ENCODE data around the gene HOXD4. TPM values are rescaled to one million over a fixed set of nuclear protein-coding genes. Genes with fewer than 3 reads are reported as not detected.

HOXD4 gene
- polyA plus RNA-seq, 1 donor from 2014 or later, result not detected

DNA sequence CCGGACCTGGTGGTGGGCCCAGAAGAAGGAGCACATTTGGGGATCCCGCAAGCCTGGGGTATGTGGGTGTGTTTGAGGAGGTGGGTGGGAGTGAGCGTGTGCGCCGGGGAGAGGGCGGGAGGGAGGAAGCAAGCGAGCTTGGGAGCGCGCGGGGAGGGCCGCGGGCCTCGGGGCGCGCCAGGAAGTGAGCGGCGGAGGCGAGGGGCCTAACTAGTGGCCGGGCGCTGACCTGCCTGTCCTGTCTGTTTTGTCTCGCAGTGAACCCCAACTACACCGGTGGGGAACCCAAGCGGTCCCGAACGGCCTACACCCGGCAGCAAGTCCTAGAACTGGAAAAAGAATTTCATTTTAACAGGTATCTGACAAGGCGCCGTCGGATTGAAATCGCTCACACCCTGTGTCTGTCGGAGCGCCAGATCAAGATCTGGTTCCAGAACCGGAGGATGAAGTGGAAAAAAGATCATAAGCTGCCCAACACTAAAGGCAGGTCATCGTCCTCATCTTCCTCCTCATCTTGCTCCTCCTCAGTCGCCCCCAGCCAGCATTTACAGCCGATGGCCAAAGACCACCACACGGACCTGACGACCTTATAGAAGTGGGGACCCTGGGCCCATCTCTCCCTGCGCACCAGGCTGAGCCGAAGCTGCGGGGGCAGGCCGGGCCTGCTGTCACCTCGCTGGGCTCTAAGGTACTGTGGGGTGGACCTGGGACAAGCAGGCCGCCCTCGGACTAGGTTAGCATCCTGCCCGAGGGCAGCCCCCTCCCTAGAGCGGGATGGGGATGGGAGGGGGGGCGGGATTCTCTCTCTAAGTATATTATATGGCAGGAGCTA, 1.2 kb downstream of the HOXD4 start:
- H2AFZ ChIP-seq (ENCODE audit: low read depth, low read length), result no peak overlapping the region
- H3K36me3 ChIP-seq (ENCODE audit: insufficient read depth, low read length), result no peaks in the 10 kb centered on the region
- H3K9ac ChIP-seq (ENCODE audit: low read length), result no peak overlapping the region
- TF ChIP-seq EZH2 (IDR thresholded peaks at IDR 0.05; ENCODE audit: borderline replicate concordance, insufficient read depth, low read length, poor library complexity, severe bottlenecking) (peak; percentile 84), RAD21 (conservative IDR thresholded peaks at IDR 0.05) (no peak)
- no peaks in the 10 kb centered on the region for H3F3A ChIP-seq (ENCODE audit: insufficient read depth, low read length, poor library complexity, severe bottlenecking)
- peaks cover 12% of the 10 kb centered on the region for H3K9me3 ChIP-seq (ENCODE audit: low read length)
- peaks cover 100% of the 10 kb centered on the region for H3K27me3 ChIP-seq (ENCODE audit: insufficient read depth, low read depth, low read length)
- no peaks in the 10 kb centered on the region for H3K79me2 ChIP-seq (replicated peaks; ENCODE audit: insufficient read depth, low read length)
- no peak overlapping the region for H3K4me2 ChIP-seq (ENCODE audit: low read length)
- no peaks in the 10 kb centered on the region for H4K20me1 ChIP-seq (ENCODE audit: insufficient read depth)
- no peak overlapping the region for H3K27ac ChIP-seq (ENCODE audit: low read length)
- no peak overlapping the region for H3K4me3 ChIP-seq (ENCODE audit: low read length)
- no peaks in the 10 kb centered on the region for H3K9me2 ChIP-seq (ENCODE audit: insufficient read depth, low read length)

DNA sequence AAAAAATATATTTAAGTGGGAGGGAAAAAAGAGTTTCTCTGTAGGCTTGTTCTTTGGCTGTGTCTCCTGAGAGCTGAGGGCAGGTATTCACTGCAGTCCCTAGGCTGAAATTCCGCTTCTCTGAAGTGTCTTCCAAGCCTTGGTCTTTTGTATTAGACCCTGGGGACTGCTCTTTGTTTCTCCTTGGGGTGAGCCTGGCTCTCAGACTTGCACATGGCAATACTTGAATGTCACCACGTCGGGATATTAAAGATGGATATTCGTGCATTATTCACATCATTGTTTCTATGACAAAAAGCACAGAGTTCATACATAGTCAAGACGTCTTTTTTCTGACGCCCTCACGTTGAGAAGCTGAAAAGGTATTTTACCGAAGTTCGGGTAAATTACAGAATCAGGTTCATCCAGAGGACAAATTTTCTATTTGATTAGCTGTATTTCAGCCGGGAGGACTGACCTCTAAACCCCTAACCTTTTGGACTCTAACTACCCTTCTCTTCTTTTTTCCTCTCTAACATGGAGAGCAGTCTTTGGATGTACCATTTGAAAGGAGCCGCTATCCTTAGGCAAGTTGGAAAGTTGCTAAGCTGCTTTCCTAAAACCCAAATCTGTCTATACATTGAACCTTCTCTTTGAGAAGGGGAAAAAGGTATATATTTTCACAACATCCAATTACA, 3.4 kb downstream of the HOXD4 start:
- no peak overlapping the region for H3K4me2 ChIP-seq (ENCODE audit: low read length)
- H3F3A ChIP-seq (ENCODE audit: insufficient read depth, low read length, poor library complexity, severe bottlenecking), result no peaks in the 10 kb centered on the region
- H3K27ac ChIP-seq (ENCODE audit: low read length), result no peak overlapping the region
- no peaks in the 10 kb centered on the region for H3K9me2 ChIP-seq (ENCODE audit: insufficient read depth, low read length)
- no peaks in the 10 kb centered on the region for H3K36me3 ChIP-seq (ENCODE audit: insufficient read depth, low read length)
- no peak overlapping the region for H3K4me3 ChIP-seq (ENCODE audit: low read length)
- H3K9ac ChIP-seq (ENCODE audit: low read length), result no peak overlapping the region
- H4K20me1 ChIP-seq (ENCODE audit: insufficient read depth), result no peaks in the 10 kb centered on the region
- TF ChIP-seq RAD21 (conservative IDR thresholded peaks at IDR 0.05), result no peak
- TF ChIP-seq EZH2 (IDR thresholded peaks at IDR 0.05; ENCODE audit: borderline replicate concordance, insufficient read depth, low read length, poor library complexity, severe bottlenecking), result no peak
- no peak for TF ChIP-seq EP300 (conservative IDR thresholded peaks at IDR 0.05; ENCODE audit: poor library complexity, severe bottlenecking)
- TF ChIP-seq MXI1 (conservative IDR thresholded peaks at IDR 0.05; ENCODE audit: poor library complexity, severe bottlenecking), result no peak
- TF ChIP-seq, protein P1, sequence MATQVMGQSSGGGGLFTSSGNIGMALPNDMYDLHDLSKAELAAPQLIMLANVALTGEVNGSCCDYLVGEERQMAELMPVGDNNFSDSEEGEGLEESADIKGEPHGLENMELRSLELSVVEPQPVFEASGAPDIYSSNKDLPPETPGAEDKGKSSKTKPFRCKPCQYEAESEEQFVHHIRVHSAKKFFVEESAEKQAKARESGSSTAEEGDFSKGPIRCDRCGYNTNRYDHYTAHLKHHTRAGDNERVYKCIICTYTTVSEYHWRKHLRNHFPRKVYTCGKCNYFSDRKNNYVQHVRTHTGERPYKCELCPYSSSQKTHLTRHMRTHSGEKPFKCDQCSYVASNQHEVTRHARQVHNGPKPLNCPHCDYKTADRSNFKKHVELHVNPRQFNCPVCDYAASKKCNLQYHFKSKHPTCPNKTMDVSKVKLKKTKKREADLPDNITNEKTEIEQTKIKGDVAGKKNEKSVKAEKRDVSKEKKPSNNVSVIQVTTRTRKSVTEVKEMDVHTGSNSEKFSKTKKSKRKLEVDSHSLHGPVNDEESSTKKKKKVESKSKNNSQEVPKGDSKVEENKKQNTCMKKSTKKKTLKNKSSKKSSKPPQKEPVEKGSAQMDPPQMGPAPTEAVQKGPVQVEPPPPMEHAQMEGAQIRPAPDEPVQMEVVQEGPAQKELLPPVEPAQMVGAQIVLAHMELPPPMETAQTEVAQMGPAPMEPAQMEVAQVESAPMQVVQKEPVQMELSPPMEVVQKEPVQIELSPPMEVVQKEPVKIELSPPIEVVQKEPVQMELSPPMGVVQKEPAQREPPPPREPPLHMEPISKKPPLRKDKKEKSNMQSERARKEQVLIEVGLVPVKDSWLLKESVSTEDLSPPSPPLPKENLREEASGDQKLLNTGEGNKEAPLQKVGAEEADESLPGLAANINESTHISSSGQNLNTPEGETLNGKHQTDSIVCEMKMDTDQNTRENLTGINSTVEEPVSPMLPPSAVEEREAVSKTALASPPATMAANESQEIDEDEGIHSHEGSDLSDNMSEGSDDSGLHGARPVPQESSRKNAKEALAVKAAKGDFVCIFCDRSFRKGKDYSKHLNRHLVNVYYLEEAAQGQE (IDR thresholded peaks at IDR 0.05; ENCODE audit: borderline replicate concordance), result no peak
- TF ChIP-seq SMC3 (conservative IDR thresholded peaks at IDR 0.05; ENCODE audit: poor library complexity), result no peak
- H3K79me2 ChIP-seq (replicated peaks; ENCODE audit: insufficient read depth, low read length), result no peaks in the 10 kb centered on the region
- H3K27me3 ChIP-seq (ENCODE audit: insufficient read depth, low read depth, low read length), result peaks cover 100% of the 10 kb centered on the region
- H2AFZ ChIP-seq (ENCODE audit: low read depth, low read length), result no peak overlapping the region
- peaks cover 7% of the 10 kb centered on the region for H3K9me3 ChIP-seq (ENCODE audit: low read length)

DNA sequence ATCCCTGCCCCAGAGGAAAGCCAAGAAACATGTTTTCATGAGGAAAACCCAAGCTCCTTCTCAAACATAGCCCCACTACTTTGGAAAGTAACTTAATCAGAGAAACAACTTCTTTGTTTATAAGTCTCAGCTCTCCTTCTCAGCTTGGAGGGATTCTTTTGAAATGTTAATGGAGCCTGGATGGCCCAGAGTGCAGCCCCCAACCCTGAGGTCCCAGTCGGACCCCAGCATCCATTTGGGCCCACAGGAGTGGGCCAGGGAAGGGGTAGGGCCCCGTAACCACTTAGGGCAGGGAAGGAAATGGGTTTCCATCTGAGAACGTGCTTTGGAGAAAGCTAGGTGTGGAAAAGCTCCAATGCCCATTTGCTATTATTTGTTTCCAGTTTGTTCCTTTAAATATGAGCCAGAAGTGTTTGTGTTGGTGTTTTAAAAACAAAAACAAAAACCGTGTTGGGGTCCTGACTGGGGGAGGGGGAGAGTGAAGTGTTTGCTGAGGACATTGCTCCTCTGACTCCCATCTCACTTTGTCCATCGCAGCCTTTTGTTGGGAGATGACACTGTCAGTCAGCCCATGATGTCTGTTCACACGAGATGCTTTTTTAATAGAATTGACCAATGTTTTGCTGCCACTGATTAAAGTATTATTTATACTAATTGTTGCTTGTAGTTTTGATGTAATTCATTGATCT, 4.2 kb downstream of the HOXD4 start:
- Histone ChIP-seq H2AFZ (ENCODE audit: low read depth, low read length) (no peak overlapping the region), H4K20me1 (ENCODE audit: insufficient read depth) (no peaks in the 10 kb centered on the region), H3K9me3 (ENCODE audit: low read length) (peaks cover 7% of the 10 kb centered on the region), H3K4me2 (ENCODE audit: low read length) (no peak overlapping the region), H3K27me3 (ENCODE audit: insufficient read depth, low read depth, low read length) (peaks cover 100% of the 10 kb centered on the region), H3K9ac (ENCODE audit: low read length) (no peak overlapping the region), H3K79me2 (replicated peaks; ENCODE audit: insufficient read depth, low read length) (no peaks in the 10 kb centered on the region), H3K27ac (ENCODE audit: low read length) (no peak overlapping the region), H3K9me2 (ENCODE audit: insufficient read depth, low read length) (no peaks in the 10 kb centered on the region), H3K4me3 (ENCODE audit: low read length) (no peak overlapping the region), H3F3A (ENCODE audit: insufficient read depth, low read length, poor library complexity, severe bottlenecking) (no peaks in the 10 kb centered on the region), H3K36me3 (ENCODE audit: insufficient read depth, low read length) (no peaks in the 10 kb centered on the region)
- TF ChIP-seq SMC3 (conservative IDR thresholded peaks at IDR 0.05; ENCODE audit: poor library complexity) (no peak), RAD21 (conservative IDR thresholded peaks at IDR 0.05) (no peak), TAF1 (IDR thresholded peaks at IDR 0.05; ENCODE audit: low read depth) (no peak), EP300 (conservative IDR thresholded peaks at IDR 0.05; ENCODE audit: poor library complexity, severe bottlenecking) (no peak), MXI1 (conservative IDR thresholded peaks at IDR 0.05; ENCODE audit: poor library complexity, severe bottlenecking) (no peak), POLR2AphosphoS5 (IDR thresholded peaks at IDR 0.05) (no peak), EZH2 (IDR thresholded peaks at IDR 0.05; ENCODE audit: borderline replicate concordance, insufficient read depth, low read length, poor library complexity, severe bottlenecking) (no peak)
- TF ChIP-seq, protein P1 (IDR thresholded peaks at IDR 0.05; ENCODE audit: borderline replicate concordance), result no peak
- TF ChIP-seq, protein P2, sequence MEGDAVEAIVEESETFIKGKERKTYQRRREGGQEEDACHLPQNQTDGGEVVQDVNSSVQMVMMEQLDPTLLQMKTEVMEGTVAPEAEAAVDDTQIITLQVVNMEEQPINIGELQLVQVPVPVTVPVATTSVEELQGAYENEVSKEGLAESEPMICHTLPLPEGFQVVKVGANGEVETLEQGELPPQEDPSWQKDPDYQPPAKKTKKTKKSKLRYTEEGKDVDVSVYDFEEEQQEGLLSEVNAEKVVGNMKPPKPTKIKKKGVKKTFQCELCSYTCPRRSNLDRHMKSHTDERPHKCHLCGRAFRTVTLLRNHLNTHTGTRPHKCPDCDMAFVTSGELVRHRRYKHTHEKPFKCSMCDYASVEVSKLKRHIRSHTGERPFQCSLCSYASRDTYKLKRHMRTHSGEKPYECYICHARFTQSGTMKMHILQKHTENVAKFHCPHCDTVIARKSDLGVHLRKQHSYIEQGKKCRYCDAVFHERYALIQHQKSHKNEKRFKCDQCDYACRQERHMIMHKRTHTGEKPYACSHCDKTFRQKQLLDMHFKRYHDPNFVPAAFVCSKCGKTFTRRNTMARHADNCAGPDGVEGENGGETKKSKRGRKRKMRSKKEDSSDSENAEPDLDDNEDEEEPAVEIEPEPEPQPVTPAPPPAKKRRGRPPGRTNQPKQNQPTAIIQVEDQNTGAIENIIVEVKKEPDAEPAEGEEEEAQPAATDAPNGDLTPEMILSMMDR (IDR thresholded peaks at IDR 0.05; ENCODE audit: poor library complexity, severe bottlenecking), result no peak
